ENCODE measurements around the gene PDE4D.

Gene PDE4D

GRCh38 chr5:59346982-59347381, 546.5 kb downstream of the PDE4D start:
- Histone ChIP-seq H4K20me1 (ENCODE audit: insufficient read depth, low read length) (no peaks in the 10 kb centered on the region), H3K4me1 (ENCODE audit: low read length) (no peaks in the 10 kb centered on the region), H3K9me3 (replicated peaks; ENCODE audit: insufficient read depth, low read length) (no peaks in the 10 kb centered on the region), H3F3A (ENCODE audit: insufficient read depth, low read length) (no peaks in the 10 kb centered on the region), H3K4me3 (ENCODE audit: low read length) (no peak overlapping the region), H3K9ac (ENCODE audit: low read length) (no peak overlapping the region), H3K4me2 (ENCODE audit: low read depth, low read length) (no peak overlapping the region), H3K27me3 (replicated peaks; ENCODE audit: insufficient read depth, low read length) (no peaks in the 10 kb centered on the region), H2AFZ (ENCODE audit: low read length) (no peak overlapping the region), H3K27ac (ENCODE audit: low read length) (no peak overlapping the region), H3K79me2 (ENCODE audit: low read length) (no peaks in the 10 kb centered on the region), H3K36me3 (replicated peaks; ENCODE audit: insufficient read depth, low read length) (no peaks in the 10 kb centered on the region), H3K9me2 (replicated peaks; ENCODE audit: insufficient read depth, low read length) (no peaks in the 10 kb centered on the region)
- TF ChIP-seq EZH2 (optimal IDR thresholded peaks at IDR 0.05; ENCODE audit: low read depth, low read length) = no peak
- TF ChIP-seq CTCF (IDR thresholded peaks at IDR 0.05; ENCODE audit: low read length) = no peak
- no peak for TF ChIP-seq EZH2phosphoT487 (IDR thresholded peaks at IDR 0.05; ENCODE audit: low read length)
- DNase-seq = no peak

DNA sequence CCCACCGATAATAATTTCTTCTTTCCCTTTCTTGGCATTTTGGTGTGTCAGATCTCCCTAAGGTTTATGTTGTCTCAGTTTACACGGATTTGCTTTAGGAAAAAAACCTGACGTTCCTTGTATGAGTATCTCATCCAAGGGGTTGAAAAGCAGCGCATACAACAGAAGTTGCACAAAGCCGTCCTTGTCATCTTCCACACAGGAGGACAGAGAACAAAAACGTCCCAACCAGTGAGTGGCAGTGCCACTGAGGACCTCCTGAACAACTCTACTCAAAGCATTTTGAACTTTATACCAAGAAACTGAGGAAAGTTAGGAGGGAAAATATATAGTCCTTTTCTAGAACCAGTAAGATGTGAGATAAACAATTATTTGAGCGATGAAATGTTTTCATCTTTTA, 547.0 kb downstream of the PDE4D start:
- no peaks in the 10 kb centered on the region for H3K36me3 ChIP-seq (replicated peaks; ENCODE audit: insufficient read depth, low read length)
- no peaks in the 10 kb centered on the region for H4K20me1 ChIP-seq (ENCODE audit: insufficient read depth, low read length)
- no peak for DNase-seq
- H3K4me3 ChIP-seq (ENCODE audit: low read length) = no peak overlapping the region
- no peaks in the 10 kb centered on the region for H3K79me2 ChIP-seq (ENCODE audit: low read length)
- H3K4me2 ChIP-seq (ENCODE audit: low read depth, low read length) = no peak overlapping the region
- no peaks in the 10 kb centered on the region for H3K27me3 ChIP-seq (replicated peaks; ENCODE audit: insufficient read depth, low read length)
- H3K9ac ChIP-seq (ENCODE audit: low read length) = no peak overlapping the region
- no peaks in the 10 kb centered on the region for H3K9me2 ChIP-seq (replicated peaks; ENCODE audit: insufficient read depth, low read length)
- H3F3A ChIP-seq (ENCODE audit: insufficient read depth, low read length) = no peaks in the 10 kb centered on the region
- H3K27ac ChIP-seq (ENCODE audit: low read length) = no peak overlapping the region
- H3K9me3 ChIP-seq (replicated peaks; ENCODE audit: insufficient read depth, low read length) = no peaks in the 10 kb centered on the region
- no peaks in the 10 kb centered on the region for H3K4me1 ChIP-seq (ENCODE audit: low read length)
- no peak for TF ChIP-seq EZH2phosphoT487 (IDR thresholded peaks at IDR 0.05; ENCODE audit: low read length)
- no peak for TF ChIP-seq EZH2 (optimal IDR thresholded peaks at IDR 0.05; ENCODE audit: low read depth, low read length)
- no peak for TF ChIP-seq CTCF (IDR thresholded peaks at IDR 0.05; ENCODE audit: low read length)
- no peak overlapping the region for H2AFZ ChIP-seq (ENCODE audit: low read length)

DNA sequence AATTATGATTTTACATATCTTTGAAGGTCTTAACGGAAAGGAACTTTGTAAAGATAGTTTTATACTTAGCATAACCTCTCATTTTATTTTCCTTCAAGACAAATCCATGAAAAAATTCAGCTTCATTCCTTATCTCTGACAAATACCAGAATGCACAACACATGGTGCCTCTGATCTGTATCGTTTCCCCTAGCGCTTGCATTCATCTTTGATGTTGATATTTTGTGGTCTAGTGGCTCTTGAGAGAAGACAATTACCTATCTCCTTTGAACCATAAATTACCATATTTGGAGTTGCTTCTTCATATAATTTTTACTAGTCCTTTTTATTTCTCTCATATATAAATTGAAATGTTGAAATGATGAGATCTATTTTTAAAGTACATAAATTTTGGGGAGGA, 551.3 kb downstream of the PDE4D start:
- no peak overlapping the region for H3K9ac ChIP-seq (ENCODE audit: low read length)

More for the DNA sequence above, 551.3 kb downstream of the PDE4D start:
- Histone ChIP-seq H3K4me2 (ENCODE audit: low read depth, low read length) (no peak overlapping the region), H3K27me3 (replicated peaks; ENCODE audit: insufficient read depth, low read length) (no peaks in the 10 kb centered on the region), H3K36me3 (replicated peaks; ENCODE audit: insufficient read depth, low read length) (no peaks in the 10 kb centered on the region), H3K9me3 (replicated peaks; ENCODE audit: insufficient read depth, low read length) (no peaks in the 10 kb centered on the region), H3K4me1 (ENCODE audit: low read length) (no peaks in the 10 kb centered on the region), H3K79me2 (ENCODE audit: low read length) (no peaks in the 10 kb centered on the region), H4K20me1 (ENCODE audit: insufficient read depth, low read length) (no peaks in the 10 kb centered on the region), H3K9me2 (replicated peaks; ENCODE audit: insufficient read depth, low read length) (no peaks in the 10 kb centered on the region), H3K27ac (ENCODE audit: low read length) (no peak overlapping the region), H3F3A (ENCODE audit: insufficient read depth, low read length) (no peaks in the 10 kb centered on the region), H2AFZ (ENCODE audit: low read length) (no peak overlapping the region), H3K4me3 (ENCODE audit: low read length) (no peak overlapping the region)
- DNase-seq = no peak
- TF ChIP-seq EZH2phosphoT487 (IDR thresholded peaks at IDR 0.05; ENCODE audit: low read length) (no peak), CTCF (IDR thresholded peaks at IDR 0.05; ENCODE audit: low read length) (no peak), EZH2 (optimal IDR thresholded peaks at IDR 0.05; ENCODE audit: low read depth, low read length) (no peak)

All from MM.1S (cell line).